IMR-90 (cell line): ENCODE results near the gene MOB3B. TPM values are rescaled to one million over a fixed set of nuclear protein-coding genes. Genes with fewer than 3 reads are reported as not detected.

Source experiments
- ATAC-seq: fragments of 200-7000 bp; cut with Tn5 transposase; 2 replicates; pipeline ENCODE4 v1.9.1; 2020; ENCODE audit warnings: low read depth, mild to moderate bottlenecking, moderate library complexity
- BruUV-seq: library from RNA; stranded (reverse); fragments of 400-500 nt; replicated peaks from 2 replicates; lab custom pipeline; 2021; lab: Mats Ljungman, UMichigan
- CTCF ChIA-PET: fragments of 300-600 bp; formaldehyde crosslinking; extraction: SDS; loops from one replicate; lab custom pipeline; 2021; ENCODE audit warnings: antibody characterized with exemption; lab: Yijun Ruan, JAX
- POLR2A ChIA-PET: fragments of 300-600 bp; sonication (Branson Sonifier 250); formaldehyde crosslinking; loops from one replicate; lab custom pipeline; 2022; ENCODE audit warnings: antibody characterized with exemption; ENCODE audit not compliant: unreplicated experiment; lab: Charles Lee
- DNase-seq: peaks from one replicate; pipeline ENCODE4 v3.0.0; 2013
- H2AFZ ChIP-seq: replicated peaks from 2 replicates; pipeline ENCODE3; 2013; ENCODE audit warnings: low read length, mild to moderate bottlenecking; ENCODE audit not compliant: poor library complexity
- H2AK5ac ChIP-seq: 2 replicates; pipeline ENCODE4 v1.6.1; 2013; ENCODE audit warnings: low read depth, low read length, inconsistent platforms
- H2AK9ac ChIP-seq: replicated peaks from 2 replicates; pipeline ENCODE3; 2013; ENCODE audit warnings: mild to moderate bottlenecking, low read depth, low read length, moderate library complexity; ENCODE audit not compliant: poor library complexity
- H2BK120ac ChIP-seq: 2 replicates; pipeline ENCODE4 v1.6.1; 2013; ENCODE audit warnings: low read depth, low read length, inconsistent platforms
- H2BK15ac ChIP-seq: 3 replicates; pipeline ENCODE4 v1.6.1; 2013; ENCODE audit warnings: low read depth, low read length, inconsistent platforms
- H2BK20ac ChIP-seq: 2 replicates; pipeline ENCODE4 v1.6.1; 2013; ENCODE audit warnings: low read depth, mild to moderate bottlenecking, inconsistent platforms, low read length, moderate library complexity
- H2BK5ac ChIP-seq: 2 replicates; pipeline ENCODE4 v1.6.1; 2013; ENCODE audit warnings: mild to moderate bottlenecking, low read depth, low read length, inconsistent platforms; ENCODE audit not compliant: poor library complexity, severe bottlenecking
- H3K14ac ChIP-seq: replicated peaks from 2 replicates; pipeline ENCODE4 v1.6.1; 2013; ENCODE audit warnings: low read depth, low read length, inconsistent platforms
- H3K18ac ChIP-seq: 2 replicates; pipeline ENCODE4 v1.6.1; 2013; ENCODE audit warnings: low read depth, low read length, control low read depth
- H3K23ac ChIP-seq: 2 replicates; pipeline ENCODE4 v1.6.1; 2013; ENCODE audit warnings: low read depth, low read length, inconsistent platforms
- H3K27ac ChIP-seq: 2 replicates; pipeline ENCODE4 v1.5.1; 2013; ENCODE audit warnings: mild to moderate bottlenecking, control low read depth, low read length; ENCODE audit not compliant: insufficient read depth
- H3K27me3 ChIP-seq: 2 replicates; pipeline ENCODE4 v1.6.1; 2013; ENCODE audit warnings: low read length; ENCODE audit not compliant: control insufficient read depth, insufficient read depth
- H3K36me3 ChIP-seq: 2 replicates; pipeline ENCODE4 v1.6.1; 2013; ENCODE audit warnings: low read length, mixed read lengths; ENCODE audit not compliant: control insufficient read depth, insufficient read depth
- H3K4ac ChIP-seq: 2 replicates; pipeline ENCODE4 v1.6.1; 2013; ENCODE audit warnings: low read depth, low read length, inconsistent platforms
- H3K4me1 ChIP-seq: 2 replicates; pipeline ENCODE4 v1.6.1; 2013; ENCODE audit warnings: low read length, mixed read lengths; ENCODE audit not compliant: control insufficient read depth, insufficient read depth
- H3K4me2 ChIP-seq: 2 replicates; pipeline ENCODE4 v1.6.1; 2013; ENCODE audit warnings: low read depth, mild to moderate bottlenecking, control low read depth, low read length, moderate library complexity
- H3K4me3 ChIP-seq: 2 replicates; pipeline ENCODE4 v1.5.1; 2013; ENCODE audit warnings: low read depth, mild to moderate bottlenecking, control low read depth, low read length, moderate library complexity; ENCODE audit not compliant: insufficient read depth
- H3K56ac ChIP-seq: 2 replicates; pipeline ENCODE4 v1.6.1; 2013; ENCODE audit warnings: low read length, inconsistent platforms; ENCODE audit not compliant: insufficient read depth; ENCODE audit errors: extremely low read depth
- H3K79me1 ChIP-seq, 2 experiments: 2 replicates each; pipeline ENCODE4 v1.6.1; 2013; ENCODE audit warnings: low read length in 2 of 2, inconsistent platforms in 1 of 2, low read depth in 1 of 2
- H3K9ac ChIP-seq: 2 replicates; pipeline ENCODE4 v1.6.1; 2013; ENCODE audit warnings: low read depth, low read length, control low read depth
- H3K9me1 ChIP-seq: 2 replicates; pipeline ENCODE4 v1.6.1; 2013; ENCODE audit warnings: low read length, inconsistent platforms; ENCODE audit not compliant: insufficient read depth
- H3K9me3 ChIP-seq: 2 replicates; pipeline ENCODE4 v1.6.1; 2013; ENCODE audit warnings: low read length; ENCODE audit not compliant: control insufficient read depth, insufficient read depth
- H4K20me1 ChIP-seq: 2 replicates; pipeline ENCODE4 v1.6.1; 2013; ENCODE audit warnings: low read length, inconsistent platforms; ENCODE audit not compliant: insufficient read depth
- H4K5ac ChIP-seq: 2 replicates; pipeline ENCODE4 v1.6.1; 2013; ENCODE audit warnings: mild to moderate bottlenecking, low read depth, low read length, control low read depth
- H4K8ac ChIP-seq, 2 experiments: 2 replicates each; pipeline ENCODE4 v1.6.1; 2013; ENCODE audit warnings: low read depth in 2 of 2, low read length in 2 of 2, control low read depth in 1 of 2, inconsistent platforms in 1 of 2
- H4K91ac ChIP-seq: 2 replicates; pipeline ENCODE4 v1.6.1; 2013; ENCODE audit warnings: low read depth, low read length, inconsistent platforms; ENCODE audit not compliant: insufficient read depth
- BHLHE40 ChIP-seq: fragments of 150-350 bp; IDR thresholded peaks from 2 replicates; pipeline ENCODE4 v1.6.1; 2016; ENCODE audit warnings: mild to moderate bottlenecking, low read depth, low read length
- CEBPB ChIP-seq: IDR thresholded peaks from 2 replicates; pipeline ENCODE4 v1.6.1; 2012; ENCODE audit warnings: low read depth, low read length, improper control_type of control experiment
- CHD1 ChIP-seq: IDR thresholded peaks from 2 replicates; pipeline ENCODE4 v1.6.1; 2012; ENCODE audit warnings: low read depth, low read length, improper control_type of control experiment
- CTCF ChIP-seq: conservative IDR thresholded peaks from 2 replicates; pipeline ENCODE4 v1.5.1; 2012; ENCODE audit warnings: mild to moderate bottlenecking, low read depth, low read length, improper control_type of control experiment
- ELK1 ChIP-seq: fragments of 150-350 bp; IDR thresholded peaks from 2 replicates; pipeline ENCODE4 v1.6.1; 2016; ENCODE audit warnings: low read depth, mild to moderate bottlenecking, low read length, moderate library complexity, borderline replicate concordance
- FOS ChIP-seq: fragments of 150-350 bp; IDR thresholded peaks from 2 replicates; pipeline ENCODE4 v1.6.1; 2016; ENCODE audit warnings: low read depth, low read length
- MAFK ChIP-seq: IDR thresholded peaks from 2 replicates; pipeline ENCODE4 v1.6.1; 2012; ENCODE audit warnings: low read depth, low read length, improper control_type of control experiment
- MAZ ChIP-seq: IDR thresholded peaks from 2 replicates; pipeline ENCODE4 v1.6.1; 2012; ENCODE audit warnings: low read depth, mild to moderate bottlenecking, low read length, improper control_type of control experiment, moderate library complexity, borderline replicate concordance
- NFE2L2 ChIP-seq: fragments of 150-350 bp; IDR thresholded peaks from 2 replicates; pipeline ENCODE4 v1.6.1; 2016; ENCODE audit warnings: low read depth, mild to moderate bottlenecking, low read length
- POLR2A ChIP-seq: IDR thresholded peaks from 2 replicates; pipeline ENCODE4 v1.6.1; 2012; ENCODE audit warnings: mild to moderate bottlenecking, low read depth, low read length
- RAD21 ChIP-seq: IDR thresholded peaks from 2 replicates; pipeline ENCODE4 v1.6.1; 2012; ENCODE audit warnings: low read length, improper control_type of control experiment
- RCOR1 ChIP-seq: IDR thresholded peaks from 2 replicates; pipeline ENCODE4 v1.6.1; 2012; ENCODE audit warnings: mild to moderate bottlenecking, low read length, improper control_type of control experiment; ENCODE audit not compliant: insufficient replicate concordance
- RFX5 ChIP-seq: IDR thresholded peaks from 2 replicates; pipeline ENCODE4 v1.8.0; 2012; ENCODE audit warnings: low read depth, mild to moderate bottlenecking, low read length, moderate library complexity
- SMC3 ChIP-seq: fragments of 150-350 bp; IDR thresholded peaks from 2 replicates; pipeline ENCODE4 v1.6.1; 2016; ENCODE audit warnings: low read depth, mild to moderate bottlenecking, antibody characterized with exemption, low read length, moderate library complexity
- USF2 ChIP-seq: fragments of 150-350 bp; IDR thresholded peaks from 2 replicates; pipeline ENCODE4 v1.6.1; 2017; ENCODE audit warnings: mild to moderate bottlenecking, antibody characterized with exemption, low read length, low read depth
- WGBS, 2 experiments: methylation state at CpG; one replicate each; pipeline versions ENCODE4 v1.1.5 to v1.1.7; 2013; ENCODE audit warnings: missing lambda C conversion rate in 2 of 2; ENCODE audit not compliant: insufficient read length in 1 of 2; ENCODE audit errors: extremely low coverage in 2 of 2; 5-methylcytosine and 5-hydroxymethylcytosine counted together
- dilution Hi-C: fragments of 300-500 bp; cut with HindIII; formaldehyde crosslinking; loops from one replicate; pipeline ENCODE4 v1.14.3; 2018; ENCODE audit warnings: low sequenced_read_pairs; ENCODE audit not compliant: unreplicated experiment
- in situ Hi-C: fragments of 300-500 bp; cut with MboI; formaldehyde crosslinking; loops from 3 replicates; pipeline ENCODE4 v1.14.3; 2019; ENCODE audit warnings: low sequenced_read_pairs, inconsistent platforms, mixed read lengths
- intact Hi-C: fragments of 100-400 bp; cut with micrococcal nuclease; formaldehyde crosslinking; loops from 2 replicates; pipeline ENCODE4 v1.10.0; 2022
- polyA plus RNA-seq, 3 experiments: library from polyadenylated mRNA; depleted of rRNA; stranded (reverse); fragments of >200 nt; gene quantifications; 2 replicates each; pipeline ENCODE4 v1.2.3, GENCODE V29; 2012; ENCODE audit warnings: low replicate concordance in 1 of 3
- total RNA-seq: library from RNA; depleted of rRNA; stranded (reverse); fragments of >200 nt; gene quantifications from 2 replicates; pipeline ENCODE4 v1.2.3, GENCODE V29; 2012

Gene MOB3B
- total and polyA plus RNA-seq, 2 of the 4 experiments (the other 2 are of a cell fraction), result under 0.01 to 0.02 TPM

GRCh38 chr9:27335075-27335474, 194.5 kb downstream of the MOB3B start:
- Histone ChIP-seq H3K23ac (no peak overlapping the region), H3K4me3 (no peak overlapping the region), H2BK15ac (no peak overlapping the region), H4K8ac (no peak overlapping the region), H2BK5ac (no peak overlapping the region), H3K14ac (no peak overlapping the region), H3K56ac (no peak overlapping the region), H2BK120ac (no peak overlapping the region), H4K20me1 (no peaks in the 10 kb centered on the region), H3K4ac (no peak overlapping the region), H3K27ac (no peak overlapping the region), H4K91ac (no peak overlapping the region), H3K18ac (no peak overlapping the region), H3K4me2 (no peak overlapping the region), H3K9me1 (no peaks in the 10 kb centered on the region; the same call in 1 of the 2 replicates), H2AFZ (no peak overlapping the region), H3K4me1 (no peaks in the 10 kb centered on the region; the same call in 1 of the 2 replicates), H3K79me1 (no peaks in the 10 kb centered on the region), H2AK5ac (no peak overlapping the region), H4K5ac (no peak overlapping the region), H3K9me3 (no peaks in the 10 kb centered on the region), H2AK9ac (no peak overlapping the region), H3K9ac (no peak overlapping the region), H2BK20ac (no peak overlapping the region), H3K36me3 (no peaks in the 10 kb centered on the region), H3K27me3 (peaks cover 30% of the 10 kb centered on the region)
- WGBS, 2 experiments, result 60% methylated on average over 2 of the region's 6 CpGs; no CpG with 5 or more reads in 1 of the 2 experiments
- ChIA-PET CTCF (no interaction called here), POLR2A (no interaction called here)
- dilution Hi-C loops (no loop called here), in situ Hi-C loops (no loop called here), intact Hi-C loops (no loop called here)
- DNase-seq (no peak), ATAC-seq (no peak)
- no peak for TF ChIP-seq NFE2L2
- TF ChIP-seq POLR2A, result no peak
- no peak for TF ChIP-seq RCOR1
- no peak for TF ChIP-seq RAD21
- no peak for TF ChIP-seq ELK1
- no peak for TF ChIP-seq SMC3
- TF ChIP-seq CEBPB, result no peak
- no peak for TF ChIP-seq BHLHE40
- no peak for TF ChIP-seq USF2
- no peak for TF ChIP-seq FOS
- TF ChIP-seq CTCF, result no peak
- no peak for TF ChIP-seq MAFK
- TF ChIP-seq RFX5, result no peak
- no peak for TF ChIP-seq CHD1
- no peak for TF ChIP-seq MAZ
- no TSS peak for BruUV-seq
